K562 (cell line): ENCODE measurements around the gene HEPHL1. TPM values are rescaled to one million over a fixed set of nuclear protein-coding genes. Genes with fewer than 3 reads are reported as not detected.

ENCODE experiments used
- E2F3 ChIP-seq: fragments of 250-450 bp; sonication (Bioruptor Pico); IDR thresholded peaks from 2 replicates; pipeline ENCODE4 v1.4.0; 2020; ENCODE audit warnings: mild to moderate bottlenecking
- ETS2 ChIP-seq: IDR thresholded peaks from 2 replicates; pipeline ENCODE4 v1.6.1; 2016; ENCODE audit warnings: borderline replicate concordance, missing genetic modification characterization, mild to moderate bottlenecking, moderate library complexity, missing compliant biosample characterization; ENCODE audit not compliant: poor library complexity, severe bottlenecking
- GMEB1 ChIP-seq: fragments of 250-450 bp; sonication (Bioruptor Pico); IDR thresholded peaks from 2 replicates; pipeline ENCODE4 v1.4.0; 2020; ENCODE audit warnings: mild to moderate bottlenecking
- GTF2A2 ChIP-seq: IDR thresholded peaks from 2 replicates; pipeline ENCODE4 v1.6.1; 2016; ENCODE audit warnings: mild to moderate bottlenecking, missing genetic modification characterization, missing compliant biosample characterization
- KAT8 ChIP-seq: fragments of 450-650 bp; IDR thresholded peaks from 2 replicates; pipeline ENCODE4 v1.6.1; 2016; ENCODE audit warnings: low read depth, mild to moderate bottlenecking
- KDM2B ChIP-seq: fragments of 250-450 bp; sonication (Bioruptor Pico); IDR thresholded peaks from 2 replicates; pipeline ENCODE4 v1.8.0; 2021; ENCODE audit warnings: mild to moderate bottlenecking, moderate library complexity
- POU5F1 ChIP-seq: fragments of 150-350 bp; IDR thresholded peaks from 2 replicates; pipeline ENCODE4 v1.6.1; 2014; ENCODE audit warnings: borderline replicate concordance, low read length, low read depth, mild to moderate bottlenecking; ENCODE audit not compliant: partially characterized antibody
- PRDM10 ChIP-seq: fragments of 450-650 bp; IDR thresholded peaks from 2 replicates; pipeline ENCODE4 v1.6.1; 2018; ENCODE audit not compliant: partially characterized antibody
- RBBP5 ChIP-seq: fragments of 200-600 bp; sonication (generic); IDR thresholded peaks from 2 replicates; pipeline ENCODE4 v1.6.1; 2012; ENCODE audit warnings: borderline replicate concordance, mild to moderate bottlenecking, low read length, control low read depth, inconsistent platforms; ENCODE audit not compliant: insufficient read depth, poor library complexity, severe bottlenecking
- YBX1 ChIP-seq: fragments of 450-650 bp; IDR thresholded peaks from 2 replicates; pipeline ENCODE4 v1.7.1; 2016; ENCODE audit warnings: mild to moderate bottlenecking
- ZBTB7A ChIP-seq: IDR thresholded peaks from 2 replicates; pipeline ENCODE4 v1.6.1; 2011; ENCODE audit warnings: low read depth, mild to moderate bottlenecking, low read length, moderate library complexity, borderline replicate concordance; ENCODE audit not compliant: control insufficient read depth
- ZNF140 ChIP-seq: fragments of 250-450 bp; sonication (Bioruptor Pico); IDR thresholded peaks from 2 replicates; pipeline ENCODE4 v1.8.0; 2021; ENCODE audit warnings: moderate library complexity, mild to moderate bottlenecking, inconsistent platforms
- ZNF274 ChIP-seq: IDR thresholded peaks from 2 replicates; pipeline ENCODE4 v1.6.1; 2011; ENCODE audit warnings: low read depth, mild to moderate bottlenecking, low read length, moderate library complexity, borderline replicate concordance
- ZNF277 ChIP-seq: fragments of 250-450 bp; sonication (Bioruptor Pico); IDR thresholded peaks from 2 replicates; pipeline ENCODE4 v1.8.0; 2022; ENCODE audit warnings: inconsistent platforms, mild to moderate bottlenecking, moderate library complexity, borderline replicate concordance
- ZNF507 ChIP-seq: conservative IDR thresholded peaks from 2 replicates; pipeline ENCODE4 v1.6.1; 2017; ENCODE audit warnings: missing genetic modification characterization, missing compliant biosample characterization
- polyA plus RNA-seq, 8 experiments: library from polyadenylated mRNA; depleted of rRNA in 4 of 8; stranded (reverse) in 5 of 8; unstranded in 3 of 8; fragments of >200 nt; fragmentation: Nextera tagmentation in 2 of 8; fragmentation: Illumina TruSeq in 1 of 8; extraction: Ambion mirVana in 2 of 8; extraction: Trizol in 1 of 8; gene quantifications; 2 replicates each; pipeline versions ENCODE4 v1.2.1 to v1.2.3, GENCODE V29; 2011 to 2014; ENCODE audit warnings: inconsistent platforms in 1 of 8, missing spikeins in 1 of 8
- total RNA-seq, 7 experiments: library from RNA; depleted of rRNA in 6 of 7; stranded (reverse); fragments of >200 nt in 6 of 7; fragmentation: Illumina TruSeq in 2 of 7; extraction: Trizol in 2 of 7; gene quantifications; 2 replicates each; pipeline versions ENCODE4 v1.2.1 to v1.2.3, GENCODE V29; 2011 to 2021; ENCODE audit warnings: low replicate concordance in 1 of 7

HEPHL1 gene
- total and polyA plus RNA-seq, 9 of the 15 experiments (the other 6 are each of a cell fraction or from before 2014, with no cell fraction given) = 0.01 TPM; not detected in 8

GRCh38 chr11:94128291-94128745, 107.2 kb downstream of the HEPHL1 start (continued):
- no peak for TF ChIP-seq RBBP5
- TF ChIP-seq YBX1 = no peak
- no peak for TF ChIP-seq ETS2
- no peak for TF ChIP-seq ZNF140 (CRISPR knock-in tag)
- TF ChIP-seq ZNF277 (CRISPR knock-in tag) = no peak
- no peak for TF ChIP-seq ZBTB7A
- TF ChIP-seq KDM2B = no peak
- no peak for TF ChIP-seq GTF2A2 (tag)
- TF ChIP-seq POU5F1 = no peak
- no peak for TF ChIP-seq KAT8
- no peak for TF ChIP-seq GMEB1 (CRISPR knock-in tag)
- TF ChIP-seq ZNF274 = no peak
- 0 out of 2 replicates have a peak, but pooled peaks have one; percentile 51 for TF ChIP-seq E2F3 (CRISPR knock-in tag)
- TF ChIP-seq ZNF507 (tag) = no peak
- no peak for TF ChIP-seq PRDM10
